ENCODE measurements around the gene SCMH1.
"Not testable (repeated sequence)": the region's sequence is repeated elsewhere in the genome, so short reads cannot be mapped to it uniquely, and the experiment has no call there.

- TF ChIP-seq, protein P1, sequence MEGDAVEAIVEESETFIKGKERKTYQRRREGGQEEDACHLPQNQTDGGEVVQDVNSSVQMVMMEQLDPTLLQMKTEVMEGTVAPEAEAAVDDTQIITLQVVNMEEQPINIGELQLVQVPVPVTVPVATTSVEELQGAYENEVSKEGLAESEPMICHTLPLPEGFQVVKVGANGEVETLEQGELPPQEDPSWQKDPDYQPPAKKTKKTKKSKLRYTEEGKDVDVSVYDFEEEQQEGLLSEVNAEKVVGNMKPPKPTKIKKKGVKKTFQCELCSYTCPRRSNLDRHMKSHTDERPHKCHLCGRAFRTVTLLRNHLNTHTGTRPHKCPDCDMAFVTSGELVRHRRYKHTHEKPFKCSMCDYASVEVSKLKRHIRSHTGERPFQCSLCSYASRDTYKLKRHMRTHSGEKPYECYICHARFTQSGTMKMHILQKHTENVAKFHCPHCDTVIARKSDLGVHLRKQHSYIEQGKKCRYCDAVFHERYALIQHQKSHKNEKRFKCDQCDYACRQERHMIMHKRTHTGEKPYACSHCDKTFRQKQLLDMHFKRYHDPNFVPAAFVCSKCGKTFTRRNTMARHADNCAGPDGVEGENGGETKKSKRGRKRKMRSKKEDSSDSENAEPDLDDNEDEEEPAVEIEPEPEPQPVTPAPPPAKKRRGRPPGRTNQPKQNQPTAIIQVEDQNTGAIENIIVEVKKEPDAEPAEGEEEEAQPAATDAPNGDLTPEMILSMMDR (IDR thresholded peaks at IDR 0.05), result not testable (repeated sequence)
- not testable (repeated sequence) for TF ChIP-seq EP300 (IDR thresholded peaks at IDR 0.05)
These were observed 9.0 kb upstream of the SCMH1 start for GRCh38 chr1:41251120-41251519.
